Calu3 (cell line): ENCODE results near the gene SGPL1. TPM values are rescaled to one million over a fixed set of nuclear protein-coding genes. Genes with fewer than 3 reads are reported as not detected.

Source experiments
- BruUV-seq: library from RNA; stranded (reverse); fragments of 400-500 nt; replicated peaks from 2 replicates; lab custom pipeline; 2021; lab: Mats Ljungman, UMichigan
- CTCF ChIA-PET: fragments of 300-600 bp; sonication (Branson Sonifier 250); formaldehyde crosslinking; loops from one replicate; lab custom pipeline; 2022; ENCODE audit warnings: antibody characterized with exemption; lab: Charles Lee
- DNase-seq: peaks from one replicate; pipeline ENCODE4 v3.0.0; 2022
- H3K27ac Mint-ChIP-seq: one replicate; pipeline ENCODE4 v1.8.0; 2022; ENCODE audit warnings: mixed read lengths; ENCODE audit not compliant: unreplicated experiment
- H3K27me3 Mint-ChIP-seq: one replicate; pipeline ENCODE4 v1.8.0; 2022; ENCODE audit warnings: mixed read lengths; ENCODE audit not compliant: unreplicated experiment
- H3K36me3 Mint-ChIP-seq: one replicate; pipeline ENCODE4 v1.8.0; 2022; ENCODE audit warnings: mild to moderate bottlenecking, moderate library complexity, mixed read lengths; ENCODE audit not compliant: insufficient read depth, unreplicated experiment
- H3K4me1 Mint-ChIP-seq: one replicate; pipeline ENCODE4 v1.8.0; 2022; ENCODE audit warnings: mild to moderate bottlenecking, low read depth, mixed read lengths; ENCODE audit not compliant: unreplicated experiment
- H3K4me3 Mint-ChIP-seq: one replicate; pipeline ENCODE4 v1.8.0; 2022; ENCODE audit warnings: mild to moderate bottlenecking, low read depth, moderate library complexity, mixed read lengths; ENCODE audit not compliant: unreplicated experiment
- H3K9me3 Mint-ChIP-seq: one replicate; pipeline ENCODE4 v1.8.0; 2022; ENCODE audit warnings: low read depth, mixed read lengths; ENCODE audit not compliant: unreplicated experiment
- intact Hi-C: fragments of 100-400 bp; cut with micrococcal nuclease; formaldehyde crosslinking; loops from one replicate; pipeline ENCODE4 v1.10.0; 2022; ENCODE audit not compliant: unreplicated experiment
- total RNA-seq: library from RNA; stranded (reverse); gene quantifications from 2 replicates; pipeline ENCODE4 v1.2.3, GENCODE V29; 2022
- TF ChIP-seq, protein P1 (sequence below): fragments of 200-600 bp; IDR thresholded peaks from one replicate; pipeline ENCODE4 v1.8.0; 2022; ENCODE audit warnings: antibody characterized with exemption; ENCODE audit not compliant: unreplicated experiment

Gene SGPL1
- total RNA-seq, 1 experiment from 2014 or later: 84.6 TPM

DNA sequence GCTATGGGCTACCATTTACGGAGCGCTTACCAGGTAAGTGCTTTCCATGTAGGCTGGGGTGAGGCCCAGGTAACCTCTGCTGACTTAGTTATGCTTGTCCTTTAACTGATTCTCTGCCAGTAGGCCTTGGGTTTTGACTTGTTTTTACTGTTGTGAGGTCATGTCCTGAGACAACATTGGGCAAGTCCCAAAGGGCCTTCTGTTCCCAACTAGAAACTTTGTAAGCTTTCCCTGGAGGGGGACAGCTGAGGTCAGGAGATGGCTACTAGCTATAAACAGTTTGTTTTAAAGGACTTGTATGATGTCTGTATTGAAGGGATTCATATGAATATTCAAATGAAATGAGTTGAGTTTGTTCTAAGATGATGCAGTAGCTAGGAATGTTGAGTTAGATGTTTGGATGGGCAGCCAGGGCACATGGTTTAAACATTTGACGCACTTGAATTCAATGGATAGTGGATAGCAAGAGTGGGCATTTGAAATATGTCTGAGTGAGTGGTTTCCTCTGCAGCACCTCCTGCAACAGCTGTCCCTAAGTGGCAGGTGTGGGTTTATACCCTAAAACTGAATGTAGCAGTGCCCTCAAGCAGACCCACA, 10.0 kb upstream of the SGPL1 start:
- H3K36me3 Mint-ChIP-seq: no peaks in the 10 kb centered on the region

DNA sequence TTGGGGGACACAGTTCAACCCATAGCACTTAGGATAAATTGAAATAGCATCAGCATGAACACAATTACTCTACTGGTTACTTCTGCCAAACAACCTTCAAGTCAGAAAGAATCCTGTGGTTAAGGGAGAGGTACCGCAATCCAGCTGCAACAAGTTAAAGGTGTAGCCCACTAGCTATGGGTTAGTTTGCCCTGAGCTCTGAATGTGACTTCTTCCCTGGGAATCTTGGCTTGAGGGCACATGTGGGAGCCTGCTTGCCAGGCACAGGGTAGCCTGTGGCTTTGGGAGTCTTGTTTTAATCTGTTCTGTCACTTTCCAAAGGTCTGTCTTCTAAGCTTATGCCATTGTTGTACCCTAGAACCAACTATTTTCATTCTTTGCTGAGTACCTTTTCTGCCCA, 8.9 kb upstream of the SGPL1 start:
- TF ChIP-seq, protein P1, sequence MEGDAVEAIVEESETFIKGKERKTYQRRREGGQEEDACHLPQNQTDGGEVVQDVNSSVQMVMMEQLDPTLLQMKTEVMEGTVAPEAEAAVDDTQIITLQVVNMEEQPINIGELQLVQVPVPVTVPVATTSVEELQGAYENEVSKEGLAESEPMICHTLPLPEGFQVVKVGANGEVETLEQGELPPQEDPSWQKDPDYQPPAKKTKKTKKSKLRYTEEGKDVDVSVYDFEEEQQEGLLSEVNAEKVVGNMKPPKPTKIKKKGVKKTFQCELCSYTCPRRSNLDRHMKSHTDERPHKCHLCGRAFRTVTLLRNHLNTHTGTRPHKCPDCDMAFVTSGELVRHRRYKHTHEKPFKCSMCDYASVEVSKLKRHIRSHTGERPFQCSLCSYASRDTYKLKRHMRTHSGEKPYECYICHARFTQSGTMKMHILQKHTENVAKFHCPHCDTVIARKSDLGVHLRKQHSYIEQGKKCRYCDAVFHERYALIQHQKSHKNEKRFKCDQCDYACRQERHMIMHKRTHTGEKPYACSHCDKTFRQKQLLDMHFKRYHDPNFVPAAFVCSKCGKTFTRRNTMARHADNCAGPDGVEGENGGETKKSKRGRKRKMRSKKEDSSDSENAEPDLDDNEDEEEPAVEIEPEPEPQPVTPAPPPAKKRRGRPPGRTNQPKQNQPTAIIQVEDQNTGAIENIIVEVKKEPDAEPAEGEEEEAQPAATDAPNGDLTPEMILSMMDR: no peak
- BruUV-seq: no TSS peak
- H3K36me3 Mint-ChIP-seq: no peaks in the 10 kb centered on the region
- H3K4me3 Mint-ChIP-seq: no peak overlapping the region
- H3K27ac Mint-ChIP-seq: no peak overlapping the region
- no peaks in the 10 kb centered on the region for H3K9me3 Mint-ChIP-seq
- H3K4me1 Mint-ChIP-seq: peaks cover 15% of the 10 kb centered on the region
- no peak for DNase-seq
- intact Hi-C loops: no loop called here
- CTCF ChIA-PET: interaction anchor here (0.6 kb wide), 1 partner anchor 13 kb away, joined by 3 read pairs; no protein-coding TSS in a partner anchor
- H3K27me3 Mint-ChIP-seq: peaks cover 41% of the 10 kb centered on the region

More for the DNA sequence above, 10.0 kb upstream of the SGPL1 start:
- DNase-seq: no peak
- Mint-ChIP-seq H3K9me3 (no peaks in the 10 kb centered on the region), H3K4me3 (no peak overlapping the region), H3K27me3 (peaks cover 43% of the 10 kb centered on the region), H3K4me1 (peaks cover 15% of the 10 kb centered on the region), H3K27ac (no peak overlapping the region)
- intact Hi-C loops: no loop called here
- CTCF ChIA-PET: no interaction called here
- no TSS peak for BruUV-seq
- TF ChIP-seq, protein P1: no peak

- CTCF ChIA-PET: no interaction called here
- TF ChIP-seq, protein P1: no peak
- peaks cover 41% of the 10 kb centered on the region for H3K27me3 Mint-ChIP-seq
- no peaks in the 10 kb centered on the region for H3K36me3 Mint-ChIP-seq
- H3K4me3 Mint-ChIP-seq: no peak overlapping the region
- no TSS peak for BruUV-seq
- no peak overlapping the region for H3K27ac Mint-ChIP-seq
- no peak for DNase-seq
- intact Hi-C loops: no loop called here
- no peaks in the 10 kb centered on the region for H3K9me3 Mint-ChIP-seq
- peaks cover 15% of the 10 kb centered on the region for H3K4me1 Mint-ChIP-seq
Observed at GRCh38 chr10:70807556-70807955, 8.2 kb upstream of the SGPL1 start.

GRCh38 chr10:70809011-70809611, 6.6 kb upstream of the SGPL1 start:
- no peak overlapping the region for H3K27ac Mint-ChIP-seq
- DNase-seq: no peak

More at GRCh38 chr10:70809011-70809611, 6.6 kb upstream of the SGPL1 start:
- Mint-ChIP-seq H3K4me3 (no peak overlapping the region), H3K27me3 (peaks cover 53% of the 10 kb centered on the region), H3K9me3 (no peaks in the 10 kb centered on the region), H3K36me3 (no peaks in the 10 kb centered on the region), H3K4me1 (peaks cover 12% of the 10 kb centered on the region)
- CTCF ChIA-PET: no interaction called here
- intact Hi-C loops: no loop called here
- BruUV-seq: no TSS peak
- TF ChIP-seq, protein P1: no peak
